HL-60/S4 treated with phorbol 12-myristate 13-acetate at 8.2 ng/mL for 4 days and 3 days (cell line): ENCODE results near the gene COA5.

Source experiments
- in situ Hi-C: fragments of 300-500 bp; cut with MboI; formaldehyde crosslinking; loops from 2 replicates; pipeline ENCODE4 v1.15.0; 2022; ENCODE audit warnings: low sequenced_read_pairs

Gene COA5

DNA sequence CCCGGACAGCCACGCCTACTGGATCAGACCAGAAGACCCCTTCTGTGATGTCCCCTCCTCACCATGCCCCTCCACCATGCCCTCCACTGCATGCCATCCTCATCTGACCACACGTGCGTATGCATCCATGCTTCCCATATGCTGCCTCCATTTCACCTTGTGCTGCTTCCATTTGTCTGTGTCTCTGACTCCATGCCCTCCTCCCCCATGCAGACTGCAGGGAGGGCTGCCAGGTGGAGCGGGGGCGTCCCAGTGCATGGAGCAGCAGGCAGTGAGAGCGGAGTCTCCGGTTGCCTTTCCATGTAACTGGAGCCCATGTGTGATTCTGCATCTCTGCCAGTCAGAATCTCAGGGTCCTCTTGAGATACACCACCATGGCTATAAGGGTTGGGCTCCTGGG lies 52.6 kb downstream of the COA5 start:
- in situ Hi-C loops = no loop called here

DNA sequence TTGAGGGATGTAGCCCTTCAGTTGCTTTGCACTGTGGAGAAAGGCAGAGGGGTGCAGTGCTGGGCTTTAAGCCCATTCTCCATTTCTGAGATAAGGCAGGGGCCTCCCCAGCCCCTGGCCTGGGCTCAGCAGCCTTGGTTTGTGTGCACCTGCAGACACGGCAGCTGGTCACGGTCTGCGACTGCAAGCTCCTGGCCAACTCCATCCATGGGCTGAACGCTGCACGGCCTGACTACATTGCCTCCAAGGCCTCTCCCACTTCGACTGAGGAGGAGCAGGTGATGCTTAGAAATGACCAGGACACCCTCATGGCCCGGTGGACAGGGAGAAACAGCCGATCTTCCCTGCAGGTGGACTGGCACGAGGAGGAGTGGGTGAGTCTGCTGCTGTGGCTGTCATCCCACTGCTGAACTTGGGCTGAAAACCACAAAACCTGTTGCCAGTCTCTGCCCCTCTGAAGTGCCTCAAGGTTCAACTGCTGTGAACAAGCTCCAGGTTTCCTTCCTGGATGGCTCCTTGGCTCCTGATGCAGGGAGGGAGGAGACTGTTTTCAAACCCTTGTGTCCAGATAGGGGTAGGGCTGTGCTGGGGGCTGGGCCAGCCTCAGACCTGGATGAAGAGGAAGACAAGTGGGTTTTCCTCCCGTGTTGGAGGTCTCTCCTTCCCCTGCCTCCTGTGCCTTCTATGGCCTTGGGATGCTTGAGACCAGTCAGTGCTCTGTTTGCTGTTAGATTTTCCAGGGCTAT lies 54.0 kb downstream of the COA5 start:
- in situ Hi-C loops = no loop called here

DNA sequence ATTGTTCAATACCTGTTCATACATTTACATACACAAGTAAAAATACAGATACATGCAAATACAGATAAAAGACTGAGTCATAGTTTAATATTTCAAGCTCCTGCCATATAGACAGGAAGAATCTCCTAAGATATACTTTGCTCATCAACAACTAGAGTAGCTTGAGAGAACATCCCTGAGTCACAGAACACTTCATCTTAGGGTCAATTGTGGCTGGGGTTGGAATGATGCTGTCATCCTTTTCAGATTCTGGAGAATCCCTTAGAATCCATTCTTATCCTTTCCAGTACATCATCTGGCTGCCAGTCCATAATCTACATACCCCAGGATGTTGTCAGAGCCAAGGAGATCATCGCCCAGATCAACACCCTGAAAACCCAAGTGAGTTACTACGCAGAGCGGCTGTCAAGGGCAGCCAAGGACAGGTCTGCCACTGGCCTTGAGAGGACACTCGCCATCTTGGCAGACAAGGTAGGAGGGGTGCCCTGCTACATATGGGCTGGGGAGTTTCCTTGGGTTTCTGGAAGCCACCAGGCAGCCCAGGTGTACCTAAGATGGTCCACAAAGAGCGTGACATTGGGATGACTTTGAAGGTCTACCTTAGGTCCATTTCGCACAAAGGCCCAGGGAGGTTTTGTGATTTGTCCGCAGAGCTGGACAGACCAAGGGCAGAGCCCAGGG lies 55.7 kb downstream of the COA5 start:
- in situ Hi-C loops = no loop called here

DNA sequence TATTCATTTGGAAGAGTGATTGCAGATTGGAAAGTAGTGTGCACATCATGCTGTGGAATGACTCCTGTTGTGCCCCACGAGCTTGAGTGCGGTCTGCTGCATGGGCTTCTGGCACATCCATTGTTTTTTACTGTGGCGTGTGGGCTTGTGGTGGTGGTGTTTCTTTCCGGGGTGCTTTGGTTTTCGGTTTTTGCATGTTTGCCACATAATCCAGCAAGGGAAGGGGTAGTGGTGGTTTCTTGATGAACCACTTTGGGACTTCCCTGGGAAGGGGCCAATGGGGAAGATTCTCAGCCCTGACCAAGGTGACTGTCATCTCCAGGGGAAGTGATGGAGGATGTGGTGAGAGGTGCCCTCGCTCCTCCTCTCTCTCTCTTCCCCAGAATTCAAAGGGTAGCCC lies 57.0 kb downstream of the COA5 start:
- in situ Hi-C loops = no loop called here

DNA sequence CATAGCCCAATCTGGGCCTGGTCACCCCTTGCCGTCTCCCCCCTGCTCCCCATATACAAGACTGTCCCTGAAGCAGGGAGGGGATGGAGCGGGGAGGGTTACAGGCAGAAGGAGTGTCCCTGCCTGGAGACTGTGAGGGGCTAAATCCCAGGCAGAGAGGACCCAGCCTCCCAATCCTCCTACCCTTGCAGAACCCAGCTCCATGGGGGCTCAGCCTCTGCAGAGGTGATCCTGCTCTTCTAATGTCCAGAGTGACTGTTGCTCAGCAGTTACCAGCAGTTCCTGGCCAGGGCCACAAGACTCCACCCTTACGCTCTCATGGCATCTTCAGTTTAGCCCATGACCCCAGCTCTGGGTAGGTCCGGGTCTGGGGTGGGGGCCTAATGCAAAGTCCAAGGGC lies 58.1 kb downstream of the COA5 start:
- in situ Hi-C loops = no loop called here
